GM23338 (cell line): ENCODE measurements around the gene SMARCE1.

Experiments used
- CREB1 ChIP-seq: fragments of 250-450 bp; sonication (Bioruptor Pico); IDR thresholded peaks from 2 replicates; pipeline ENCODE4 v1.5.0; 2020; ENCODE audit warnings: low read depth, mild to moderate bottlenecking, moderate library complexity
- CTCF ChIP-seq, 2 experiments: fragments of 200-600 bp in 1 of 2; sonication (generic) in 1 of 2; conservative IDR thresholded peaks; 2 replicates each; pipeline versions ENCODE4 v1.5.1 to v1.6.1; 2016 to 2017; ENCODE audit warnings: antibody characterized with exemption in 2 of 2, low read depth in 2 of 2, mild to moderate bottlenecking in 2 of 2, moderate library complexity in 1 of 2
- ETS1 ChIP-seq: IDR thresholded peaks from 2 replicates; pipeline ENCODE4 v1.6.1; 2016; ENCODE audit warnings: antibody characterized with exemption
- EZH2 ChIP-seq: fragments of 200-600 bp; sonication (generic); IDR thresholded peaks from one replicate; pipeline ENCODE4 v1.8.0; 2017; ENCODE audit warnings: antibody characterized with exemption, mild to moderate bottlenecking, low read depth; ENCODE audit not compliant: unreplicated experiment
- EZH2phosphoT487 ChIP-seq: fragments of 200-600 bp; sonication (generic); IDR thresholded peaks from one replicate; pipeline ENCODE4 v1.8.1; 2018; ENCODE audit warnings: antibody characterized with exemption; ENCODE audit not compliant: unreplicated experiment
- JUNB ChIP-seq: IDR thresholded peaks from one replicate; pipeline ENCODE4 v1.6.1; 2016; ENCODE audit warnings: antibody characterized with exemption; ENCODE audit not compliant: unreplicated experiment
- NANOG ChIP-seq: IDR thresholded peaks from 2 replicates; pipeline ENCODE4 v1.6.1; 2016; ENCODE audit warnings: antibody characterized with exemption, borderline replicate concordance
- POLR2AphosphoS5 ChIP-seq: IDR thresholded peaks from 2 replicates; pipeline ENCODE4 v1.6.1; 2016; ENCODE audit warnings: antibody characterized with exemption, low read depth
- REST ChIP-seq: IDR thresholded peaks from one replicate; pipeline ENCODE4 v1.6.1; 2018; ENCODE audit warnings: antibody characterized with exemption; ENCODE audit not compliant: unreplicated experiment
- STAT1 ChIP-seq: IDR thresholded peaks from one replicate; pipeline ENCODE4 v1.6.1; 2016; ENCODE audit warnings: antibody characterized with exemption; ENCODE audit not compliant: unreplicated experiment
- ZNF331 ChIP-seq: fragments of 250-450 bp; sonication (Bioruptor Pico); IDR thresholded peaks from 2 replicates; pipeline ENCODE4 v1.5.0; 2020; ENCODE audit warnings: low read depth, mild to moderate bottlenecking, moderate library complexity

GRCh38 chr17:40680998-40681397 is 33.4 kb upstream of the SMARCE1 start:
- no peak for TF ChIP-seq CTCF (conservative IDR thresholded peaks at IDR 0.05; ENCODE audit: low read depth in 2 of 2)
- TF ChIP-seq POLR2AphosphoS5 = no peak
- no peak for TF ChIP-seq EZH2
- TF ChIP-seq REST = no peak
- TF ChIP-seq ETS1 = no peak
- TF ChIP-seq JUNB = no peak
- TF ChIP-seq STAT1 = no peak
- no peak for TF ChIP-seq NANOG
- no peak for TF ChIP-seq EZH2phosphoT487
- no peak for TF ChIP-seq ZNF331 (CRISPR knock-in tag)
- TF ChIP-seq CREB1 (CRISPR knock-in tag) = no peak
